ENCODE results near the gene SWSAP1. TPM values are rescaled to one million over a fixed set of nuclear protein-coding genes. Genes with fewer than 3 reads are reported as not detected.
A peak's percentile ranks its signal among the peaks of the same experiment; 100 is the strongest.

Gene SWSAP1
- total RNA-seq, 1 donor from 2014 or later = 1.7 TPM

DNA sequence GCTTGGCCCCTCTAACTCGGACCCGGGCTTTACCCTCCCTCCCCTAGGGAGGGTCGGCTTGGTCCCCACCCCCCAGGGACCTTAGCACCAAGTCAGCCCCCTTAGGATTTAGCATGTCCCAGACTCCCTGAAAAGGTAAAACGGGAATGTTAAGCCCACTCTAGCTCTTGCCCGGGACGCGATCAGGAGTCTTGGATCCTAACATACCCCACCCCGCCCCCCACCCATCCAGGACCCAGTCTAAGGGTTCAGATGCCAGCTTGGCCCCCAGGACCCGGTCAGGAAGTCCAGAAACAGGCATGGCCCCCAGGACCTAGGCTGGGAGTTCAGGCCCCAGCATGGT, 9.2 kb downstream of the SWSAP1 start:
- Mint-ChIP-seq H3K9me3 (ENCODE audit: unreplicated experiment) (no peaks in the 10 kb centered on the region), H3K36me3 (ENCODE audit: low read depth, unreplicated experiment) (no peaks in the 10 kb centered on the region), H3K27ac (ENCODE audit: unreplicated experiment) (no peak overlapping the region), H3K4me1 (ENCODE audit: low read depth, unreplicated experiment) (peaks cover 1% of the 10 kb centered on the region), H3K4me3 (ENCODE audit: unreplicated experiment) (peak overlapping the region; percentile 76), H3K27me3 (ENCODE audit: low read depth, unreplicated experiment) (peaks cover 7% of the 10 kb centered on the region)
- Histone ChIP-seq H3K27me3 (ENCODE audit: insufficient read depth, low read length) (peaks cover 13% of the 10 kb centered on the region), H2AFZ (ENCODE audit: low read depth, low read length) (no peak overlapping the region), H3K9ac (ENCODE audit: low read length) (no peak overlapping the region), H3K4me3 (ENCODE audit: insufficient read depth, low read depth, low read length) (no peak overlapping the region), H3K27ac (ENCODE audit: low read depth, low read length) (no peak overlapping the region), H3K79me2 (ENCODE audit: insufficient read depth, low read length) (no peaks in the 10 kb centered on the region), H3K4me1 (ENCODE audit: insufficient read depth, low read length) (peaks cover 19% of the 10 kb centered on the region), H3K9me3 (ENCODE audit: insufficient read depth, low read depth, low read length) (no peaks in the 10 kb centered on the region), H3K4me2 (ENCODE audit: low read length) (peak overlapping the region; percentile 69), H3K36me3 (ENCODE audit: insufficient read depth, low read length) (no peaks in the 10 kb centered on the region), H4K20me1 (ENCODE audit: insufficient read depth, low read length) (no peaks in the 10 kb centered on the region)
- FAIRE-seq (no peak), DNase-seq (ENCODE audit: low read depth) (no peak)
- TF ChIP-seq, protein P1, sequence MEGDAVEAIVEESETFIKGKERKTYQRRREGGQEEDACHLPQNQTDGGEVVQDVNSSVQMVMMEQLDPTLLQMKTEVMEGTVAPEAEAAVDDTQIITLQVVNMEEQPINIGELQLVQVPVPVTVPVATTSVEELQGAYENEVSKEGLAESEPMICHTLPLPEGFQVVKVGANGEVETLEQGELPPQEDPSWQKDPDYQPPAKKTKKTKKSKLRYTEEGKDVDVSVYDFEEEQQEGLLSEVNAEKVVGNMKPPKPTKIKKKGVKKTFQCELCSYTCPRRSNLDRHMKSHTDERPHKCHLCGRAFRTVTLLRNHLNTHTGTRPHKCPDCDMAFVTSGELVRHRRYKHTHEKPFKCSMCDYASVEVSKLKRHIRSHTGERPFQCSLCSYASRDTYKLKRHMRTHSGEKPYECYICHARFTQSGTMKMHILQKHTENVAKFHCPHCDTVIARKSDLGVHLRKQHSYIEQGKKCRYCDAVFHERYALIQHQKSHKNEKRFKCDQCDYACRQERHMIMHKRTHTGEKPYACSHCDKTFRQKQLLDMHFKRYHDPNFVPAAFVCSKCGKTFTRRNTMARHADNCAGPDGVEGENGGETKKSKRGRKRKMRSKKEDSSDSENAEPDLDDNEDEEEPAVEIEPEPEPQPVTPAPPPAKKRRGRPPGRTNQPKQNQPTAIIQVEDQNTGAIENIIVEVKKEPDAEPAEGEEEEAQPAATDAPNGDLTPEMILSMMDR (IDR thresholded peaks at IDR 0.05; ENCODE audit: insufficient read depth, low read depth, low read length) = no peak
- no peak for TF ChIP-seq EZH2 (IDR thresholded peaks at IDR 0.05; ENCODE audit: insufficient read depth, low read length)

DNA sequence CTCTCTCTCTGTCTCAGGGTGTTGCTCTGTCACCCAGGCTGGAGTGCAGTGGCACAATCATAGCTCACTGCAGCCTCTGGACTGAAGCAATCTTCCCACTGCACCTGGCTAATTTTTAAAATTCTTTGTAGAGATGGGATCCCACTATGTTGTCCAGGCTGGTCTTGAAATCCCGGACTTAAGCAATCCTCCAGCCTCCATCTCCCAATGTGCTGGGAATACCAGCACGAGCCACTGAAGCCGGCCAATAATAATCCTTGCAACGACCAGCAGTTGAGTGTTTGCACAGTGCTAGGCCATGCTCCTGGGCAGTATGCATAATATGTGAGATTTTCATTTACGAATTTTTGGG, 10.3 kb downstream of the SWSAP1 start:
- H3K4me1 Mint-ChIP-seq (ENCODE audit: low read depth, unreplicated experiment) = no peaks in the 10 kb centered on the region
- no peaks in the 10 kb centered on the region for H3K36me3 Mint-ChIP-seq (ENCODE audit: low read depth, unreplicated experiment)
- Histone ChIP-seq H3K4me3 (ENCODE audit: insufficient read depth, low read depth, low read length) (no peak overlapping the region), H3K36me3 (ENCODE audit: insufficient read depth, low read length) (no peaks in the 10 kb centered on the region), H3K9me3 (ENCODE audit: insufficient read depth, low read depth, low read length) (no peaks in the 10 kb centered on the region), H3K4me1 (ENCODE audit: insufficient read depth, low read length) (peaks cover 17% of the 10 kb centered on the region), H3K9ac (ENCODE audit: low read length) (no peak overlapping the region), H3K27me3 (ENCODE audit: insufficient read depth, low read length) (peaks cover 13% of the 10 kb centered on the region), H4K20me1 (ENCODE audit: insufficient read depth, low read length) (no peaks in the 10 kb centered on the region), H3K79me2 (ENCODE audit: insufficient read depth, low read length) (no peaks in the 10 kb centered on the region), H2AFZ (ENCODE audit: low read depth, low read length) (no peak overlapping the region), H3K4me2 (ENCODE audit: low read length) (no peak overlapping the region), H3K27ac (ENCODE audit: low read depth, low read length) (no peak overlapping the region)
- TF ChIP-seq EZH2 (IDR thresholded peaks at IDR 0.05; ENCODE audit: insufficient read depth, low read length) = no peak
- TF ChIP-seq, protein P1 (IDR thresholded peaks at IDR 0.05; ENCODE audit: insufficient read depth, low read depth, low read length) = no peak
- no peaks in the 10 kb centered on the region for H3K9me3 Mint-ChIP-seq (ENCODE audit: unreplicated experiment)
- DNase-seq (ENCODE audit: low read depth) (no peak), FAIRE-seq (no peak)
- H3K27me3 Mint-ChIP-seq (ENCODE audit: low read depth, unreplicated experiment) = peaks cover 7% of the 10 kb centered on the region
- H3K27ac Mint-ChIP-seq (ENCODE audit: unreplicated experiment) = no peak overlapping the region
- no peak overlapping the region for H3K4me3 Mint-ChIP-seq (ENCODE audit: unreplicated experiment)

DNA sequence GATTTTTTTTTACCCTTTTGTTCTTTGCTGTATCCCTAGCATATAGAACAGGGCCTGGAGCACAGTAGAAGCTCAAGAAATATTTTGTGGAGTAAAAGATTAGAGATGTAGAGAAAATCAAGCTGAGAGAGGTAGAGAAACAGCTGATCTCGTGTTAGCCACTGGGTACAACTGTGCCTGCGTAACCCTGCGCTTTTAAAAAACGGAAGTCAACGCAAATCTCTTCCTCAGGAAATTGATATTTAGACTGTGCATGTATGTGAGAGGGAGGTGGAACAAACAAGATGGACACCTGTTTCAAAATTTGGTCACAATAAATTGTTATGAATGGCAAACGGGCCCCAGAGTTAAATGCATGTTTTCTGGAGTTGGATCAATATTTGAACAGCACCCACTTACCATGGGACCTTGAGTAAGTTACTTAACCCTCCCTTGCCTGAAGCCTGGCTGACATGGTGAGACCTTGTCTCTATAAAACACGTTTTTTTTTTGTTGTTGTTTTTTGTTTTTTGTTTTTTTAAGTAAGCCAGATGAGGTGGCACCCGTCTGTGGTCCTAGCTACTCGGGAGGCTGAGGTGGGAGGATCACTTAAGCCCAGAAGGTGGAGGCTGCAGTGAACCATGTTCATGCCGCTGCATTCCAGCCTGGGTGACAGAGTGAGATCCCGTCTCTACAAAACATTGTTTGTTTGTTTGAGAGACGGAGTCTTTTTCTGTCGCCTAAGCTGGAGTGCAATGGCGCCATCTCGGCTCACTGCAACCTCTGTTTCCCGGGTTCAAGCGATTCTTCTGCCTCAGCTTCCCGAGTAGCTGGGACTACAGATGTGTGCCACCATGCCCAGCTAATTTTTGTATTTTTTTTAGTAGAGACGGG, 12.9 kb downstream of the SWSAP1 start:
- peaks cover 2% of the 10 kb centered on the region for H3K27me3 Mint-ChIP-seq (ENCODE audit: low read depth, unreplicated experiment)
- Histone ChIP-seq H3K9ac (ENCODE audit: low read length) (no peak overlapping the region), H3K27ac (ENCODE audit: low read depth, low read length) (no peak overlapping the region), H2AFZ (ENCODE audit: low read depth, low read length) (no peak overlapping the region), H3K27me3 (ENCODE audit: insufficient read depth, low read length) (peaks cover 8% of the 10 kb centered on the region), H3K4me3 (ENCODE audit: insufficient read depth, low read depth, low read length) (no peak overlapping the region), H3K36me3 (ENCODE audit: insufficient read depth, low read length) (no peaks in the 10 kb centered on the region), H3K4me1 (ENCODE audit: insufficient read depth, low read length) (no peaks in the 10 kb centered on the region), H4K20me1 (ENCODE audit: insufficient read depth, low read length) (no peaks in the 10 kb centered on the region), H3K4me2 (ENCODE audit: low read length) (no peak overlapping the region), H3K9me3 (ENCODE audit: insufficient read depth, low read depth, low read length) (peaks cover 2% of the 10 kb centered on the region), H3K79me2 (ENCODE audit: insufficient read depth, low read length) (no peaks in the 10 kb centered on the region)
- H3K27ac Mint-ChIP-seq (ENCODE audit: unreplicated experiment) = no peak overlapping the region
- no peaks in the 10 kb centered on the region for H3K4me1 Mint-ChIP-seq (ENCODE audit: low read depth, unreplicated experiment)
- no peak overlapping the region for H3K4me3 Mint-ChIP-seq (ENCODE audit: unreplicated experiment)
- H3K36me3 Mint-ChIP-seq (ENCODE audit: low read depth, unreplicated experiment) = no peaks in the 10 kb centered on the region
- TF ChIP-seq, protein P1 (IDR thresholded peaks at IDR 0.05; ENCODE audit: insufficient read depth, low read depth, low read length) = no peak
- TF ChIP-seq EZH2 (IDR thresholded peaks at IDR 0.05; ENCODE audit: insufficient read depth, low read length) = no peak
- no peaks in the 10 kb centered on the region for H3K9me3 Mint-ChIP-seq (ENCODE audit: unreplicated experiment)
- DNase-seq (ENCODE audit: low read depth) = no peak
- FAIRE-seq = no peak

All from astrocyte (in vitro differentiated cells and primary cell).